Neuron (in vitro differentiated cells): ENCODE measurements around the gene TP53I13.

Source experiments
- H2AFZ ChIP-seq: one replicate; pipeline ENCODE4 v1.6.1; 2013; ENCODE audit warnings: low read depth, mild to moderate bottlenecking, inconsistent platforms, low read length, moderate library complexity
- H3K27me3 ChIP-seq: one replicate; pipeline ENCODE4 v1.6.1; 2013; ENCODE audit warnings: low read length; ENCODE audit not compliant: insufficient read depth
- H3K36me3 ChIP-seq: one replicate; pipeline ENCODE4 v1.6.1; 2013; ENCODE audit warnings: low read length; ENCODE audit not compliant: insufficient read depth
- H3K4me1 ChIP-seq: one replicate; pipeline ENCODE4 v1.6.1; 2013; ENCODE audit warnings: low read length; ENCODE audit not compliant: insufficient read depth
- H3K4me3 ChIP-seq: 2 replicates; pipeline ENCODE4 v1.5.1; 2013; ENCODE audit warnings: mild to moderate bottlenecking, low read length, moderate library complexity
- H3K9me3 ChIP-seq: one replicate; pipeline ENCODE4 v1.6.1; 2013; ENCODE audit warnings: low read length

The TP53I13 gene

DNA sequence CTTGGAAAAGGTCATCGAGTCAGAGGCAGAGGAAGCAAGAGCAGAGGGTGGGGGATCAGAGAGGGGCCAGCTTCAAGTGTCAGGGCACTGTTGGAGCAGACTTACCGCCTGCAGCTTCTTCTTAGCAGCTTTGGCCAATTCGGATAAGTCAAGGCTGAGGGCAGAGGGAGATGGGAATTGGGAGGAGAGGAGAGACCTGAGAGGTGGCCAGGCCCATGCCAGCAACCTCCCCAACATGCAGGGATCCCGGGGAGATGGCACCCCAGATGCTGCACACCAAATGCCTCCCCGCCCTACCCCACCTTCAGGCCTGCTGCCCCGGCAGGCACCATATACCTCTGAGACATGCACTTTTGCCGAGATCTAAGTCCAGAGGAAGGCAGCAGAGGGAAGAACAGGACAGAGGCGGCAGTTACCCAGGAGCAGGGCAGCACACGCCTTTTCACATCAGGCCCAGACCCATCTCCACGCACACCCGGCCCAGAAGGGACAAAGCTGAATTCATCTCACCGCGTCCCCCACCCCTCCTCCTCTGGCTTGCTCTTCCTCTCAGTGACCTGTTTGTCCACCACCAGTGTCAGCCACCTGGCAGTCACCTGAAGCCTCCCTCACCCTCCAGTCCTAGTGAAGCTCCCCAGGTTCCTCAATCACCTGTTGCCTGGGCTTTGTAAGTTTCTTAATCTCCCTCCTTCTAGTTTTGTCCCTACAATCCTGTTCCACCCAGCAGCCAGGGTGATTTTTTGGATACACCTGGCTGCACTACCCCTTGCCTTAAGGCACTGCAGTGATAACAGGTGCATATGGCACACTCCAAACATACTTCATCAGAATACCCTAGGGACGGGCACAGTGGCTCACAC, 10.4 kb downstream of the TP53I13 start:
- no peak overlapping the region for H2AFZ ChIP-seq
- no peaks in the 10 kb centered on the region for H3K27me3 ChIP-seq
- peaks cover 69% of the 10 kb centered on the region for H3K36me3 ChIP-seq
- no peaks in the 10 kb centered on the region for H3K9me3 ChIP-seq
- no peak overlapping the region for H3K4me3 ChIP-seq
- H3K4me1 ChIP-seq = peaks cover 6% of the 10 kb centered on the region

DNA sequence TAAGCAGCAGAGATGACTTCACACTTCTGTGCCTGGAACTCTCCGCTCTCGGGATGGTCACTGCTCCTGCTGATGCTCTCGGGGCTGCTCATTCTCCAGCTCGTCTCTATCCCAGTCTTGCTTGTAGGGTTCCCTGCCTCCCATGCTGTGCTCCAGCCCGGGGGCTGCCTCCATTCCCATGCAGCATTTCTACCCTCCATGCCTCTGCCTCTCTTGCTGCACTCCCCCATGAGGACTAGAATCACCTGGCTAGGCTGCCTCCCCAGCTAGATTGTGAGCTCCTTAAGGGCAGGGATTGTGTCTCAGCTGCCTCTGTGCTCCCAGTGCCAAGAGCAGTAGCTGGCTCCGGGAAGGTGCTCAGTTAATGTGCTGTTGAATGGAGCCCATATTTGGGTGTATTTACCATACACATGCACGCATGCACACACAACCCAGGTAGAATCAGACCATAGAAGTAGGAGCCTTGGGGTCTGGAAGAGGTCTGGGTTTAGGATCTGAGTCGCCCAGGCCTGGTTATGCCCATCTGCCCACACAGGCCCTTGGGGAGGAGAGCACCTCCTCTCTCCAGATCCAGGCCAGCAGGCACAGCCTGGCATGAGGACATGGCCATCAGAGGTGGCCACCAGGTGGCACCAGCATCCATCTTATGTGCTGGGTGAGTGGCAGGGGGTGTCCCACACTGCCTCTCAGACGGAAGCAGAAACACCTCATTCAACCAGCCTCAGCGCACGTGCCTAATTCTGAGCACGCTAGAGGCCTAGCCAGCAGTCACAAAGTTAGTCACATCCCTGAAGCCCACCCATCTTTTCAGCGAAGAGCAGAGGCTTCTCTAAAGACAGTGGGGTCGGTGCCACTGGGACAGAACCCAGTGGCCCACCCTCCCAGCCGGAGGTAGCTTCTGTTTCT, 11.6 kb downstream of the TP53I13 start:
- Histone ChIP-seq H3K9me3 (no peaks in the 10 kb centered on the region), H3K36me3 (peaks cover 56% of the 10 kb centered on the region), H3K4me1 (peaks cover 15% of the 10 kb centered on the region), H3K4me3 (no peak overlapping the region), H2AFZ (no peak overlapping the region), H3K27me3 (no peaks in the 10 kb centered on the region)

DNA sequence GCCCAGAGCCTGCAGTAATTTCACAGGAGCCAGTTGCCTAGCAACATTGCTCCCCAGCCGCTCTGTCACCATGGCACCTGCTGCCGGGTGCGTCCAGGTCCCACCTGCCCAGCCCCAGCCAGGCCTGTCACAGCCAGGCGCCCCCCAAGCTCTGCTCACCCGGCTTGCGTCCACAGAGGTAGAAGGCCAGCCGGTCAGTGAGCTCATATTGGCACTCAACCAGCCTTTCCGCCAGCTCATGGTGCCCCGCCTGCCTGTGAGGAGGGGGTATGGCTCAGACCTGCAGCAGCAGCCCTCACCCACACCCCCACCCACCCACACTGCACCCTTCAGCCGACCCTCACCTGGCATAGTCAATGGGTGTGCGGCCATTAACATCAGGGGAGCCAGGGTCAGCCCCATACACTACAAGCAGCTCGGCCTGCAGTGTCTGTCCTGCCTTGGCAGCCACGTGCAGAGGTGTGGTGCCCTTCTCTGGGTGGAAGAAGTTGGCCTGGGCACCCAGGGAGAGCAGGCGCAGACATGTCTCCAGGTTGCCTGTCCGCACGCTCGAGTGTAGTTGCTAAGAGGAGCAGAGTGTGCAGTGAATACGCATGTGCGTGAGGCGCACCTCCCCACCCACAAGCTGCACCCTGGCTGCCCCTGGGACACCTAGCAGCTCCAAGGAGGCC, 13.2 kb downstream of the TP53I13 start:
- H3K27me3 ChIP-seq = no peaks in the 10 kb centered on the region
- no peak overlapping the region for H2AFZ ChIP-seq
- no peaks in the 10 kb centered on the region for H3K9me3 ChIP-seq
- no peak overlapping the region for H3K4me3 ChIP-seq
- H3K36me3 ChIP-seq = peaks cover 41% of the 10 kb centered on the region
- peaks cover 18% of the 10 kb centered on the region for H3K4me1 ChIP-seq

DNA sequence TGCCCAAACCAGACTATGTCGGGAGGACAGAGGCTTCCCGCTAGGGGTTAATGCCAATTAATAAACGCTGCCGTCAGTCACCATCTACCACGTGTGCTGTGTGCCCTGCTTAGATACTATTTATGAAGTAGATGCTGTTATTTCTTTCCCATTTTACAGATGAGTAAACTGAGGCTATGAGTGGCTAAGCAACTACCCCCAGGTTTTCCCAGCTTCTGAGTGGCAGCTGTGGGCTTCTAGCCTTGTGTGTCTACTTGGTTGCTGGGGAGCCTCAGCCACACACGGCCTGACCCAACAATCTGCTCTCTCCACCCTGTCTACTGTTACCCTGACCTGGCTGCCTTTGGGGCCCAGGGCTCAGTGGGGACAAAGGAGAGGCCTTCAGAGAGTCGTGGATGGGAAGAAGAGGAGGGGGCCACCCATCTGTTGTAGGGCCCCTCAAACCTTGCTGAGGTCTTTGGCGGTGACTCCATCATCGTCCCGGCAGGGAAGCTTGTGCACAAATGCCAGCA, 13.8 kb downstream of the TP53I13 start:
- Histone ChIP-seq H3K4me3 (no peak overlapping the region), H3K4me1 (peaks cover 24% of the 10 kb centered on the region), H3K9me3 (no peaks in the 10 kb centered on the region), H2AFZ (no peak overlapping the region), H3K36me3 (peaks cover 36% of the 10 kb centered on the region), H3K27me3 (no peaks in the 10 kb centered on the region)

DNA sequence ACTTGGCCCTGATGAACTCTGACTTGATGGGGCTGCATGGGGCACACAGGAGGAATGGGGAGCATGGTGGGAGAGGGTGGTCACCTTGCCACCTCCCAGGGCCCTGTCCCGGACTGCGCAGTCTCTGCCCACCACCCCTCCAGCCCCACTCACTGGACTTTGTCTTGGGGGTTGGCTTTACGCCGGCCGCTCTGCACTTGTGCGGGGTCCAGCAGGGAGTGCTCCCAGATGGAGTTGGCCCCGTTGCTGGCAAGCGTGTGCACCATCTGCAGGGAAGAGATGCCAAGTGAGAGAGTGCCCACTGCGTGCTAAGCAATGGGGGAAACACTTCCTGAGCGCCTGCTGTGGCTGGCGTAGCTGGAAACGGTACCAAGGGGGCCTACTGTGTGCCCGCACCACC, 14.3 kb downstream of the TP53I13 start:
- Histone ChIP-seq H3K4me1 (peaks cover 28% of the 10 kb centered on the region), H3K4me3 (no peak overlapping the region), H3K9me3 (no peaks in the 10 kb centered on the region), H3K27me3 (no peaks in the 10 kb centered on the region), H3K36me3 (peaks cover 31% of the 10 kb centered on the region), H2AFZ (no peak overlapping the region)

DNA sequence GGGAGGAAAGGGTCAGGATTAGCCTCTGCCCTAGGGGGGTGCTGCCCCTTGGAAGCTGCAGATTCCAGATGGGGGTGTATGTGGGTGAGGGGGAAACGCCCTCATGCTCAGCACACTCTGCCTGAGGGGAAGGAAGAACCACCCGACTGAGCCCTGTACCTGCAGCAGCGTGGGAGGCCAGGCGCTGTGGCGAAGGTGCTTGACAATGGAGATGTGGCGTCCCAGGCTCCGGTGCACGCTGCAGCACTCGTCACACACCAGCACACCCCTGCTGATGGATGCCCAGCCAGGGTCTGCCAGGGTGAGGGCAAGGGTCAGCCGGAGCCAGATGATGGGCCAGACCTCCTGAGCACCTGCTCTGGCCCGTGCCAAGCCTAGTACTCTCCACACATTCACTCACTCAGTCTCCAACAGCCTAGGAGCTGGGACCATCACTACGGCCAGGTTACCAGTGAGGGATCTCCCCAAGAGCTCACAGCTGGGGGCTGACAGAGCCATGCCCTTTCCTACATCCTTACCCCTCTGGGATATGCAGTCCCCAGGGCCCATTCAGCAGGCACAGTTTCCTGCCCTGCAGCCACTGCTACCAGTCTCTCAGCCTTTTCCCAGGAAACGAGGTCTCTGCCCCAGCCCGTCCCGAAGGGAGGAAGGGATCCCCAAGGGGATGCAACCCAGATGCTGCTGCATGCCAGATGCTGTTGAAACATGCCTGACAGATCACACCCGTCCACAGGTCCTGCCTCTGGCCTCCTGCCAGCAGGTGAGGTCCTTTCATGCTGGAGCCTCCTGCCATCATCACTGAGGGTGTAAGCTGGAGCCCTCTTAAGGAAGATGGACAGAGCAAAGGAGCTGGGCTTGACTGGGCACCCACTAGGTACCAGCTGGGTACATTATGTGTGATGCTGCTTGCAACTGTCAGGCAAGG, 15.1 kb downstream of the TP53I13 start:
- peaks cover 25% of the 10 kb centered on the region for H3K36me3 ChIP-seq
- H3K27me3 ChIP-seq = no peaks in the 10 kb centered on the region
- H3K9me3 ChIP-seq = no peaks in the 10 kb centered on the region
- peaks cover 36% of the 10 kb centered on the region for H3K4me1 ChIP-seq
- H2AFZ ChIP-seq = no peak overlapping the region
- no peak overlapping the region for H3K4me3 ChIP-seq

DNA sequence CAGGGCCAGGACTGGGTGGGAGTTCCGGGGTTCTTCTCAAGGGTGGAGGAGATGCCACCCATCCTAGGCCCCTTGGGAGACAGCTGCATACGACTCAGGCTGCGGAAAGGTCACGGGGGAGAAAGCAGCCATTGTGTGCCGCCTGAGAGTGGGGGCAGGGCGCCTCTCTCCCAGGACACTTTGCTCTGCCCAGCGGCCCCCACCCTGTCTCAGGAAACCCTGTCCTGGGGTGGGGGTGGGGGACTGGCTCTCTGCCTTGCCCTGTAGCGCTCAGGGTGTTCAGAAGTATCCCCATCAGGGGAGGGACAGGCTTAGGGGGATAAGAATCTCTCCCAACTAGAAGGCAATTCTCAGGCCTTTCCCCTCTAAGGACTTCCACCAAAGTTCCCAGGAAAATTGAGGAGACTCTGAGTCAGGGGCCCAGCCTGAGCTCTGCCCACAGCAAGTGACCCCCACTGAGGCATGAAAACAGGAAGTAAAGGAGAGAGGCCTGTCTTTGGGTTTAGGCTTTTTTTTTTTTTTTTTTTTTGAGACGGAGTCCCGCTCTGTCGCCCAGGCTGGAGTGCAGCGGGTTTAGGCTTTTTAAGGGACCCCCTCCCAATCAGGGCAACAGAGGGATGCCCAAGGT, 16.1 kb downstream of the TP53I13 start:
- H3K9me3 ChIP-seq = no peaks in the 10 kb centered on the region
- no peaks in the 10 kb centered on the region for H3K27me3 ChIP-seq
- peaks cover 21% of the 10 kb centered on the region for H3K36me3 ChIP-seq
- no peak overlapping the region for H2AFZ ChIP-seq
- no peak overlapping the region for H3K4me3 ChIP-seq
- H3K4me1 ChIP-seq = peaks cover 36% of the 10 kb centered on the region

DNA sequence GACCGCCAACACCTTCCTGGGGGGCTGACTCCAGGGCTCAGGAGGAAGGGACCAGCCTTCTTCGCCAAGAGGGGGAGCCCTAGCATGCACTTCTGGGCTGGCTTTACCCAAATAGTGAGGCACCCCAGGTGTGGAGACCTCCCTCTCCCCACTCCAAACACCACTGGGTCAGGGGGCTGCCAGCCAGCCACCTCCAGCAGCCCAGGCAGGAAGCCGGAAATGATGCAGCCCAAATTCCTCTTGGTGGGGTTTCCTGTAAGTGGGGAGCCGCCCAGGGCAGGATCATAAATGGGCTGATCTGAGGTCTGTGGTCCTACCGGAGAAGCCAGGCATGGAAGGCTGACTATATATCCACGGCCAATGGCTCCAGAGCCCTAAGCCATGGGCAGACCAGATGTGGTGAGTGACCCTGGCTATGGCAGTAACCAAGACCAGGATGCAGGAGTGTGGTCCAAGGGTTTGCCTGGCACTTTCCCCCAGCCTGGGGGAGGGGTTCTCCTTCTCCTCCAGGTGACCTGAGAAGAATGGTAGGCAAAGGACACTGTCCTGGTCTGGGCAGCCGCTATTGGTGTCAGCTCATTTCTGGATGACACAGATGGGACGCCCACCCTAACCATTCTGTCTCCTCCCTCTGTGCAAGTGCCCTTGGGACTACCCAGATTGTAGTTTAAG, 16.7 kb downstream of the TP53I13 start:
- peaks cover 42% of the 10 kb centered on the region for H3K4me1 ChIP-seq
- H3K36me3 ChIP-seq = peaks cover 21% of the 10 kb centered on the region
- no peaks in the 10 kb centered on the region for H3K27me3 ChIP-seq
- no peak overlapping the region for H3K4me3 ChIP-seq
- no peaks in the 10 kb centered on the region for H3K9me3 ChIP-seq
- no peak overlapping the region for H2AFZ ChIP-seq

DNA sequence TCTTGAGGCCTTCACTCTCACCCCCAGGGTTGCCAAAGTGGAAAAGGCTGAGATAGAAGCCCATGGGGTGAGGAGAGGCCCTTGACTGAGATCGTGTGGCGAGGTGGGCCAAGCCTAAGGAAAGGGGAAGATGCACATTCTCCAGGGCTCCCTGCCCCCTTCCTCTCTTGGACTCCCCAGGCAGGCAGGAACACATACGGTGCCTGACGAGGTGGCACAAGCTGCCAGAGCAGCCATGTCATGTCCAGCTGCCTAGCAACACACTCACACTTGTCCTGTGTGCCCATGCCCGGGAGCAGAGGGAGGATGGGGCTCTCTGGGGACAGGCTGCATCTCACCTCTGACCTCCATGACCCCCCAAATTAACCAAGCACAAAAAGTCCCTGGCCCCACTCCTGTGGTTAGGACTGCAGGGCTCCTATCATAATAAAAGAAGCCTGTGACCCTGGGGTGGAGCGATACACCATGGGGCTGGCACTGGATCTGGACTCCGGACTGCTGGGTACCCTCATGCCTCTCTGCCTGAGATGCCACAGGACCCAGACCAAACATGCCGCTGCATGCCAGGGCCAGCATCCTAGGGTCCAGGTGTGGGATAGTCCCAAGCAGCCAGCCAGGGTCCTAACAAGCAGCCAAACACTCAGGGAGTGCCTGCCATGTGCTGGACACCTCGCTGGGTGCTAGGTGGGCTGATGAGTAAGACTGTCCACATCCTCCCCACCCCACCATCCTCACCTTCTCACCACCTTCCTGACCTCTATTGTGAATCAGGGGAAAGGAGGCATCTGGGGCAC, 18.4 kb downstream of the TP53I13 start:
- no peaks in the 10 kb centered on the region for H3K27me3 ChIP-seq
- no peaks in the 10 kb centered on the region for H3K9me3 ChIP-seq
- H3K4me3 ChIP-seq = no peak overlapping the region
- H3K36me3 ChIP-seq = peaks cover 16% of the 10 kb centered on the region
- H2AFZ ChIP-seq = no peak overlapping the region
- H3K4me1 ChIP-seq = peaks cover 49% of the 10 kb centered on the region

DNA sequence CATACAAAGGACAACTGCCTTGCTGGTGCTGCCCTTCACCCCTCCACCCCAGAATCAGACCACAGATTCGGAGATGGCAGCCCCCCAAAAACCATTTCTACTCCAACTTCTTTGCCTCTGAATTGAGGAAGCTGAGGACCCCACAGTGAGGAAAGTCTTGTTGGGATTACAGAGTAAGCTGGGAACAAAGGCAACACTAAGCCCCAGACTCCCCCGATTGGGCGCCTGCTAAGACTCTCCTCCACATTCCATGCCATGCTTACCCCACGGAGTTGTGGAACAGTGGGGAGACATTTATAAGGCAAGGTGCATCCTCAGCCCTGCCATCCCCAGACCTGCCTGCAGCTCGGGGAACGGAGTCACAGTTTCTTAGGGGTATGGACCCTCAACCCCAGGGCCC, 19.1 kb downstream of the TP53I13 start:
- Histone ChIP-seq H3K27me3 (no peaks in the 10 kb centered on the region), H3K4me3 (peak overlapping the region; percentile 94), H3K36me3 (peaks cover 8% of the 10 kb centered on the region), H2AFZ (no peak overlapping the region), H3K4me1 (peaks cover 57% of the 10 kb centered on the region), H3K9me3 (no peaks in the 10 kb centered on the region)

DNA sequence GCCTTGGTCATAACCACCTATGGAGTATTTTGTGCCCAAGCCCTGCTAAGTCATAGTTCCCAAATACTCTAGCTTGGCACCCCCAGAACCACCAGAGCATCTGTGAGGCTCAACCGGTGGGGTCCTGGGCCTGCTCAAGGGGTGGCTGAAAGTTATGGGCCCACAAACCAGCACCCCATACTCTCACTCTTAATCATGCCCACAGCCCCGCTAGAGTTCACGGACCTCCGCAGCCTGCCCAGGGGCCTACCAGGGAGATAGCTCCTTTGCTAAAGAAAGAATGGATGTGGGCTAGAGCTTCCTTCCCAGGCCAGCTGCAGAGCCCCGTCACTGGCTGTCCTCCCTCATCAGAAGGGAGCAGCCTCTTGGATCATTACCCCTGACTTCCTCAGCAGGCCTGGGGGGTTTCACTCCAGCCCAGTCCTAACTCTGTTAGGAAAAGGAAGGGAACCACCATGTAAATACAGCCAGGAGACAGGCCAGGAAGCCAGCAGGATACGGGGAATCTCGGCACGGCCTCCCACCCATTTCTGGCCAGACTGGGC, 19.6 kb downstream of the TP53I13 start:
- H3K9me3 ChIP-seq = no peaks in the 10 kb centered on the region
- no peaks in the 10 kb centered on the region for H3K27me3 ChIP-seq
- H3K4me1 ChIP-seq = peaks cover 59% of the 10 kb centered on the region
- no peak overlapping the region for H2AFZ ChIP-seq
- peak overlapping the region; percentile 94 for H3K4me3 ChIP-seq
- H3K36me3 ChIP-seq = peaks cover 4% of the 10 kb centered on the region
